Measurements from ENCODE around the gene KLHL29. TPM values are rescaled to one million over a fixed set of nuclear protein-coding genes. Genes with fewer than 3 reads are reported as not detected.
A peak's percentile ranks its signal among the peaks of the same experiment; 100 is the strongest.

The KLHL29 gene
- total RNA-seq, 3 donors from 2014 or later = 2.6 to 13.0 (median 5.5) TPM

DNA sequence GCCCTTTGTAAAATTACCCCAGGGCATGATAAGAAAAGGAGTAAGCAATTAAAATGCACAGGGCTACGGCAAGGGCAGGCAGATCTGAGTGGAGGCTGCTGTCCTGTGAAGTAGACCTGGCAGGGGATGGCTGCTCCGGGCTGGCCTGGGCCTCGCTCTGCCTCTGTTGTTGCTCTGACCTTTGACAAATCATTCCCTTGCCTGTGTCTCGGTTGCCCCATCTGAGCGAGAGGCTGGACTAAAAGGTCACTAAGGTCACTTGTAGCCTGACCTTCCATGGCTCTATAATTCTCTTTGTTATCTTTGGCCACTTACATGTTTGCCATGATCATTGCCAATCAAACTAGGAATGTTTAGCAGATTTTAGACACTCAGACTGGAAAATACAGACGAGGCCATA lies 118.1 kb downstream of the KLHL29 start:
- ATAC-seq (no peak), DNase-seq (peak in 1 of 3 donors; percentile 15)
- intact Hi-C loops (cut with DNase I, micrococcal nuclease) = no loop called here
- Histone ChIP-seq H3K4me3 (no peak overlapping the region), H3K36me3 (ENCODE audit: low read depth) (no peaks in the 10 kb centered on the region), H3K4me1 (ENCODE audit: low read depth) (no peaks in the 10 kb centered on the region), H3K9me3 (no peaks in the 10 kb centered on the region)
- TF ChIP-seq, protein P1, sequence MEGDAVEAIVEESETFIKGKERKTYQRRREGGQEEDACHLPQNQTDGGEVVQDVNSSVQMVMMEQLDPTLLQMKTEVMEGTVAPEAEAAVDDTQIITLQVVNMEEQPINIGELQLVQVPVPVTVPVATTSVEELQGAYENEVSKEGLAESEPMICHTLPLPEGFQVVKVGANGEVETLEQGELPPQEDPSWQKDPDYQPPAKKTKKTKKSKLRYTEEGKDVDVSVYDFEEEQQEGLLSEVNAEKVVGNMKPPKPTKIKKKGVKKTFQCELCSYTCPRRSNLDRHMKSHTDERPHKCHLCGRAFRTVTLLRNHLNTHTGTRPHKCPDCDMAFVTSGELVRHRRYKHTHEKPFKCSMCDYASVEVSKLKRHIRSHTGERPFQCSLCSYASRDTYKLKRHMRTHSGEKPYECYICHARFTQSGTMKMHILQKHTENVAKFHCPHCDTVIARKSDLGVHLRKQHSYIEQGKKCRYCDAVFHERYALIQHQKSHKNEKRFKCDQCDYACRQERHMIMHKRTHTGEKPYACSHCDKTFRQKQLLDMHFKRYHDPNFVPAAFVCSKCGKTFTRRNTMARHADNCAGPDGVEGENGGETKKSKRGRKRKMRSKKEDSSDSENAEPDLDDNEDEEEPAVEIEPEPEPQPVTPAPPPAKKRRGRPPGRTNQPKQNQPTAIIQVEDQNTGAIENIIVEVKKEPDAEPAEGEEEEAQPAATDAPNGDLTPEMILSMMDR (IDR thresholded peaks at IDR 0.05) = no peak

DNA sequence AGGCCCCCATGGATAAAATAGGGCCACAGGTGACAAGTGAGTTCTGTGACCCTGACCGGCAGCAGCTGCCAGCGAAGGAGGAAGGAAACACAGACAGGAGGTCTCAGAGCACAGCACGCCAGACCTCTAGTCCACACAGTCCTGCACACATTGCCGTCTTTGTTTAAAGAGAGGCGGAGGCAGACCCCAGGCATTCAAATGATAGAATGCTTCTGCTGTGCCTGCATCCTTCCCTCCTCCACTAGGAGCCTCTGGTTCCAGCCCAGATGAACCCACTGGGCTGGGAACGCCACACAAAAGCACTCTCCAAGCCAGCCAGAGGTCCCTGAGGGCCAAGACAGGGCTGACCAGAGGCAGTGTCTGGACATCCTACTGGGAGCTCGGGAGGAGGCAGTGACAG lies 118.7 kb downstream of the KLHL29 start:
- DNase-seq = peak in 1 of 3 donors; percentile 13
- H3K9me3 ChIP-seq = no peaks in the 10 kb centered on the region
- H3K4me1 ChIP-seq (ENCODE audit: low read depth) = no peaks in the 10 kb centered on the region
- H3K4me3 ChIP-seq = no peak overlapping the region
- ATAC-seq = no peak
- intact Hi-C loops (cut with DNase I, micrococcal nuclease) = no loop called here
- no peaks in the 10 kb centered on the region for H3K36me3 ChIP-seq (ENCODE audit: low read depth)
- TF ChIP-seq, protein P1 (IDR thresholded peaks at IDR 0.05) = no peak

DNA sequence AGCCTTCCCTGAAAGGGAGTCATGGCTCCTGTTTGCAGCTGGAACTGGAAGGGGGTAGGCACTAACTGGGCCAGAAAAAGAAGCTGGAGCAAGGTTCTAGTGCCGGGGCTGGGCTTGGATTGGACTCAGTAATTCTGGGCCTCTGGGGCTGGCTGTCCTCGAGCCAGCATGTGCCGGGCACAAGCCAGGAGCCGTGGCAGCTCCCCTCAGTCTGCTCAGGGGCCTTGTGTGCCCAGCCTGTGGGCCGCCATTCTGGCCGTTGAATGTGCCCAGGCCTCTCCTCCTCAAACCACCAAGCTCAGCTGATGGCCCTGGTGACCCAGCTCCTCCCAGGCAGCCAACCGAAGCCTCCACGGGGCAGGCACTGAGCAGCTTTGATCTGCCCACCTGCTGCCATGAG lies 119.6 kb downstream of the KLHL29 start:
- no peak for ATAC-seq
- TF ChIP-seq, protein P1 (IDR thresholded peaks at IDR 0.05) = no peak
- Histone ChIP-seq H3K9me3 (no peaks in the 10 kb centered on the region), H3K36me3 (ENCODE audit: low read depth) (no peaks in the 10 kb centered on the region), H3K4me3 (no peak overlapping the region), H3K4me1 (ENCODE audit: low read depth) (no peaks in the 10 kb centered on the region)
- intact Hi-C loops (cut with DNase I, micrococcal nuclease) = no loop called here
- DNase-seq = peak in 1 of 3 donors; percentile 29

DNA sequence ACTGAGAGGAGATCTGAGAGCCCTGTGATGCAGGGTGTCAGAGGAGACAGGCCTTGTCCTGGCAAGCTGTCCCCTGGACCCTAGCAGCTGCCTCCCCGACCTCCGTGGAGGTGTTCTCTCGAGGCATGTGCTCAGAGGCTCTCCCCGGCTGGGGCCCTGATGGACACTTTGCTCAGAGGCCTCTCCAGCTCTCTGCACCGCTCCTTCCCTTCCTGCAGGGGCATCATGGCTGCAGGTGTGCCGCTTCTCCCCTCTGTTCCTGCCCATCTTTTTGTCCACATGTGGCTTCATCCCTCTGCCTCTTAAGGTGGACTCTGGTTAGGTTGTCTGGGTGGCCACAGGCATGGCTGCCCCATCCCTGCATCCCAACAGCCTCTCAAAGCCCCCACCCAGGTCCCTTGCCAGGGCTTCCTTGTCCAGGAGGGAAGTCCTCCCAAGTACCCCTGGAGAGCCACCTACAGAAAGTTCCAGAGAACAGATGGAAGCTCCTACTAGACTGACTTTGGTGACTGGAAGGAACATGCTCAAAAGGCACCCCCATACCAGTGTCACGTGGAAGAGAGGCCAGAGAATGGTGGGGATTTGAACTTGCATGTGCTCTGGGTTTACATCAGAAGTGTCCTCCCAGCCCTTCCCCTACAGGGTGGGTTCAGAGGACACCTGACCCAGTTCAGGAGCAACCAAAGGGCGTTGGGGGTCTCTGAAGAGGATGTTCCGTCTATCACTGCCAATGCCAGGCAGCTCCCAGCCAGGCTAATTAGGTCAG lies 120.4 kb downstream of the KLHL29 start:
- TF ChIP-seq, protein P1 (IDR thresholded peaks at IDR 0.05) = no peak
- peak in 1 of 3 donors; percentile 36 for DNase-seq
- Histone ChIP-seq H3K9me3 (no peaks in the 10 kb centered on the region), H3K36me3 (ENCODE audit: low read depth) (no peaks in the 10 kb centered on the region), H3K4me3 (no peak overlapping the region), H3K4me1 (ENCODE audit: low read depth) (no peaks in the 10 kb centered on the region)
- intact Hi-C loops (cut with DNase I, micrococcal nuclease) = no loop called here
- ATAC-seq = no peak

DNA sequence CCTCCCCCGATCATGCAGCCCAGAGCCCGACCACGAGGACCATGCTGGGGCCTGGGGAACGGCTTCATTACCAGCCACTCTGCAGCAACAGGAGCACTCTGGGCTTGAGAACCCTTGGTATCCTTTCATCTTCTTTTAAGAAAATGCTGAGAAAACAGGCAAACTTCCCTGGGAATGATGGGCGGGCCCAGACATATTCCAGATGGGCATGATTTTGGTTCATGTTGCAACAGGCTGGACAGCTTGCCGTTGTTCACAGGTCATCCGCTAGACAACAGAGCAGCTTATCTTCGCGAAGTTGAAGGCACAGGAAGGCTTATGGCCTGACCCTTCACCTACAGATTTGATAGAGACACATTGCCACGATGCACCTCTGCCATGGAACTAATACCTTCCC lies 121.0 kb downstream of the KLHL29 start:
- peak in 1 of 3 donors; percentile 20 for DNase-seq
- intact Hi-C loops (cut with DNase I, micrococcal nuclease) = no loop called here
- no peak overlapping the region for H3K4me3 ChIP-seq
- no peaks in the 10 kb centered on the region for H3K9me3 ChIP-seq
- no peaks in the 10 kb centered on the region for H3K36me3 ChIP-seq (ENCODE audit: low read depth)
- no peaks in the 10 kb centered on the region for H3K4me1 ChIP-seq (ENCODE audit: low read depth)
- TF ChIP-seq, protein P1 (IDR thresholded peaks at IDR 0.05) = no peak
- no peak for ATAC-seq
